Liver (tissue), 9 donors: ENCODE measurements around the gene PRTFDC1. TPM values are rescaled to one million over a fixed set of nuclear protein-coding genes. Genes with fewer than 3 reads are reported as not detected.

Experiments
- DNase-seq: peaks from one replicate; pipeline ENCODE4 v3.0.0-alpha.2; 2017; ENCODE audit warnings: low spot score
- H3K27ac ChIP-seq, 2 donors: one replicate each; pipeline ENCODE4 v1.7.0; 2013; ENCODE audit warnings: inconsistent platforms in 2 of 2, low read length in 2 of 2, control low read depth in 1 of 2, low read depth in 1 of 2, mild to moderate bottlenecking in 1 of 2
- H3K27me3 ChIP-seq, 4 donors: one replicate each; pipeline versions ENCODE4 v1.6.1 to v1.7.0; 2013; ENCODE audit warnings: low read length in 3 of 4, inconsistent platforms in 1 of 4, mild to moderate bottlenecking in 1 of 4, moderate library complexity in 1 of 4; ENCODE audit not compliant: control insufficient read depth in 4 of 4, insufficient read depth in 4 of 4
- H3K36me3 ChIP-seq, 4 donors: one replicate each; pipeline versions ENCODE4 v1.6.1 to v1.7.0; 2013; ENCODE audit warnings: low read length in 3 of 4, mild to moderate bottlenecking in 3 of 4, low read depth in 1 of 4, moderate library complexity in 1 of 4; ENCODE audit not compliant: control insufficient read depth in 4 of 4, insufficient read depth in 3 of 4
- H3K4me1 ChIP-seq, 4 donors: one replicate each; pipeline versions ENCODE4 v1.6.1 to v1.7.0; 2013; ENCODE audit warnings: low read length in 3 of 4, mild to moderate bottlenecking in 3 of 4, moderate library complexity in 1 of 4; ENCODE audit not compliant: control insufficient read depth in 4 of 4, insufficient read depth in 4 of 4
- H3K4me3 ChIP-seq, 3 donors: one replicate each; pipeline versions ENCODE4 v1.6.1 to v1.7.0; 2013; ENCODE audit warnings: low read length in 3 of 3, control low read depth in 1 of 3, low read depth in 1 of 3, mild to moderate bottlenecking in 1 of 3
- H3K9ac ChIP-seq, 2 donors: one replicate each; pipeline ENCODE4 v1.7.0; 2013; ENCODE audit warnings: low read length in 2 of 2, mild to moderate bottlenecking in 2 of 2, moderate library complexity in 2 of 2, control low read depth in 1 of 2, low read depth in 1 of 2
- H3K9me3 ChIP-seq, 4 donors: one replicate each; pipeline versions ENCODE4 v1.6.1 to v1.7.0; 2013; ENCODE audit warnings: low read length in 3 of 4; ENCODE audit not compliant: control insufficient read depth in 4 of 4
- ATF3 ChIP-seq: IDR thresholded peaks from 2 replicates; pipeline ENCODE4 v1.6.1; 2016; ENCODE audit warnings: antibody characterized with exemption
- EGR1 ChIP-seq, 2 donors: IDR thresholded peaks; 2 replicates each; pipeline ENCODE4 v1.6.1; 2016 to 2018; ENCODE audit warnings: antibody characterized with exemption in 2 of 2, low read depth in 2 of 2
- FOXA1 ChIP-seq: IDR thresholded peaks from 2 replicates; pipeline ENCODE4 v1.6.1; 2016; ENCODE audit warnings: antibody characterized with exemption
- FOXA2 ChIP-seq: IDR thresholded peaks from 2 replicates; pipeline ENCODE4 v1.6.1; 2016; ENCODE audit warnings: antibody characterized with exemption
- HNF4A ChIP-seq, 2 donors: conservative IDR thresholded peaks; 2 replicates each; pipeline ENCODE4 v1.6.1; 2016; ENCODE audit warnings: antibody characterized with exemption in 2 of 2, mild to moderate bottlenecking in 2 of 2
- HNF4G ChIP-seq: IDR thresholded peaks from 2 replicates; pipeline ENCODE4 v1.6.1; 2016; ENCODE audit warnings: antibody characterized with exemption
- JUND ChIP-seq, 2 donors: IDR thresholded peaks; 2 replicates each; pipeline ENCODE4 v1.6.1; 2016; ENCODE audit warnings: antibody characterized with exemption in 2 of 2
- MAX ChIP-seq: IDR thresholded peaks from 2 replicates; pipeline ENCODE4 v1.6.1; 2016; ENCODE audit warnings: antibody characterized with exemption
- RAD21 ChIP-seq, 2 donors: IDR thresholded peaks; 2 replicates each; pipeline ENCODE4 v1.6.1; 2016; ENCODE audit warnings: antibody characterized with exemption in 2 of 2, mild to moderate bottlenecking in 2 of 2
- REST ChIP-seq: IDR thresholded peaks from 2 replicates; pipeline ENCODE4 v1.6.1; 2016; ENCODE audit warnings: antibody characterized with exemption, mild to moderate bottlenecking
- RXRA ChIP-seq, 2 donors: IDR thresholded peaks; 2 replicates each; pipeline ENCODE4 v1.6.1; 2017 to 2018; ENCODE audit warnings: antibody characterized with exemption in 2 of 2, mild to moderate bottlenecking in 1 of 2
- TAF1 ChIP-seq: conservative IDR thresholded peaks from 2 replicates; pipeline ENCODE4 v1.6.1; 2016; ENCODE audit warnings: antibody characterized with exemption, mild to moderate bottlenecking
- YY1 ChIP-seq: IDR thresholded peaks from 2 replicates; pipeline ENCODE4 v1.6.1; 2016; ENCODE audit warnings: antibody characterized with exemption, mild to moderate bottlenecking
- ZBTB33 ChIP-seq: IDR thresholded peaks from 2 replicates; pipeline ENCODE4 v1.6.1; 2016; ENCODE audit warnings: antibody characterized with exemption
- WGBS: extraction: QIAGEN DNeasy Blood & Tissue Kit; methylation state at CpG from one replicate; pipeline ENCODE4 v1.1.7; 2013; 5-methylcytosine and 5-hydroxymethylcytosine counted together
- polyA plus RNA-seq, 2 donors: library from polyadenylated mRNA; stranded (reverse) in 1 of 2; unstranded in 1 of 2; fragments of 200-250 nt in 1 of 2; fragments of >200 nt in 1 of 2; fragmentation: Nextera tagmentation in 1 of 2; extraction: Ambion mirVana in 1 of 2; gene quantifications; one replicate each; pipeline versions ENCODE4 v1.2.1 to v1.2.3, GENCODE V29; 2013 to 2015
- total RNA-seq, 2 donors: library from RNA; depleted of rRNA; stranded (reverse); fragments of >200 nt; gene quantifications; one replicate each; pipeline ENCODE4 v1.2.3, GENCODE V29; 2014
- TF ChIP-seq, protein P1 (sequence below): fragments of 150-350 bp; IDR thresholded peaks from 2 replicates; pipeline ENCODE4 v1.5.1; 2017; ENCODE audit warnings: improper control_type of control experiment, low read depth, low read length; ENCODE audit not compliant: missing input control
- donor health status: healthy.
- donor health status: healthy.
- donor health status: healthy.
- donor health status: healthy.
- donor health status: healthy.

Gene PRTFDC1
- total and polyA plus RNA-seq, 4 donors: 0.93 to 3.1 (median 1.9) TPM

- TF ChIP-seq ZBTB33 (no peak), RXRA (IDR thresholded peaks at IDR 0.05) (no peak), HNF4A (conservative IDR thresholded peaks at IDR 0.05) (no peak), ATF3 (no peak), MAX (no peak)
These were observed 64.6 kb downstream of the PRTFDC1 start (continued) for GRCh38 chr10:24887855-24888231.

DNA sequence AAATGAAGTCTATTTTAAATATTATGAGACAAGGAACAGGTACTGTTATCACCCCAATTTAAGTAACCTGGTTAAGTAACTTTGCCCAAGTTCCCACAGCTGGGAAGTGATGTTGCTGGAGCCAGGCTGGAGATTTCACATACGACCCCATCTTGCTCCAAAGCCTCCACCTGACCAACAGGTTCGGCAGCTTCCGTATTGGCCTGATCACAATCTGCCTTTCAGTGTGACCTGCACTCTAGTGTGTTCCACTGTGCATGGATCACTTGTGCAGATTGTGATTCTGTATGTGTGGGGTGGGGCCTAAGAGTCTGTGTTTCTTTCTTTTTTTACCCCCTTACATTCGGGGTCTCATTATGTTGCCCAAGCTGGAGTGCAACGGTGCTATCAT, 66.1 kb downstream of the PRTFDC1 start:
- H3K27ac ChIP-seq: no peak overlapping the region
- H3K9ac ChIP-seq: no peak overlapping the region
- WGBS: 86% methylated on average over 5 of the region's 5 CpGs
- DNase-seq: no peak
- H3K4me1 ChIP-seq: no peaks in the 10 kb centered on the region
- no peak overlapping the region for H3K4me3 ChIP-seq
- no peaks in the 10 kb centered on the region for H3K27me3 ChIP-seq
- H3K36me3 ChIP-seq: no peaks in the 10 kb centered on the region
- no peak for TF ChIP-seq FOXA1
- no peak for TF ChIP-seq ZBTB33
- H3K9me3 ChIP-seq: no peaks in the 10 kb centered on the region

DNA sequence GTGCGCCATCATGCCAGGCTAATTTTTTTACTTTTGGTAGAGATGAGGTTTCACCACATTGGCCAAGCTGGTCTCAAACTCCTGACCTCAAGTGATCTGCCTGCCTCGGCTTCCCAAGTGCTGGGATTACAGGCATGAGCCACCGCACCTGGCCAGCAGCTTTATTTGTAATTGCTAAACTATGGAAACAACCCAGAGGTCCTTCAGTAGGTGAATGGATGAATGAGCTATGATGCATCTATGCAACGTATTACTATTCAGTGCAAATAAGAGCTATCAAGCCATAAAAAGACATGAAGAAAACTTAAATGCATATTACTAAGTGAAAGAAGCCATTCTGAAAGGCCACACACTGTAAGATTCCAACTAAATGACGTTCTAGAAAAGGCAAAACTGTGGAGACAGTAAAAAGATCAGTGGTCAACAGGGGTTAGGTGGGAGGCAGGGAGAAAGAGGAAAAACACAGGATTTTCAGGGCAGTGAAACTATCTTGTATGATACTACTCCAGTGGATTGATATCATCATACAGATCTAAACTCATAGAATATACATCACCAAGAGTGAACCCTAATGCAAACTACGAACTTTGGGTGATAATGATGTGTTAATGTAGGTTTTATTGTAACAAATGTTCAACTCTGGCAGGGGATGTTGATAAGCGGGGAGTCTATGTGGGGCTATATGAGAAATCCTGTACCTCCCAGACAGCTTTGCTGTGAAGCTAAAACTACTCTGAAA, 66.7 kb downstream of the PRTFDC1 start:
- Histone ChIP-seq H3K27ac (no peak overlapping the region), H3K36me3 (no peaks in the 10 kb centered on the region), H3K9ac (no peak overlapping the region), H3K27me3 (no peaks in the 10 kb centered on the region), H3K4me1 (no peaks in the 10 kb centered on the region), H3K4me3 (no peak overlapping the region), H3K9me3 (no peaks in the 10 kb centered on the region)
- DNase-seq: no peak
- TF ChIP-seq REST (no peak), ZBTB33 (no peak), RAD21 (IDR thresholded peaks at IDR 0.05) (no peak), FOXA2 (no peak), JUND (IDR thresholded peaks at IDR 0.05) (no peak), HNF4G (no peak), ATF3 (no peak), RXRA (IDR thresholded peaks at IDR 0.05) (no peak), TAF1 (no peak), EGR1 (IDR thresholded peaks at IDR 0.05; ENCODE audit: low read depth in 2 of 2) (no peak), FOXA1 (no peak), YY1 (no peak), MAX (no peak)
- TF ChIP-seq, protein P1, sequence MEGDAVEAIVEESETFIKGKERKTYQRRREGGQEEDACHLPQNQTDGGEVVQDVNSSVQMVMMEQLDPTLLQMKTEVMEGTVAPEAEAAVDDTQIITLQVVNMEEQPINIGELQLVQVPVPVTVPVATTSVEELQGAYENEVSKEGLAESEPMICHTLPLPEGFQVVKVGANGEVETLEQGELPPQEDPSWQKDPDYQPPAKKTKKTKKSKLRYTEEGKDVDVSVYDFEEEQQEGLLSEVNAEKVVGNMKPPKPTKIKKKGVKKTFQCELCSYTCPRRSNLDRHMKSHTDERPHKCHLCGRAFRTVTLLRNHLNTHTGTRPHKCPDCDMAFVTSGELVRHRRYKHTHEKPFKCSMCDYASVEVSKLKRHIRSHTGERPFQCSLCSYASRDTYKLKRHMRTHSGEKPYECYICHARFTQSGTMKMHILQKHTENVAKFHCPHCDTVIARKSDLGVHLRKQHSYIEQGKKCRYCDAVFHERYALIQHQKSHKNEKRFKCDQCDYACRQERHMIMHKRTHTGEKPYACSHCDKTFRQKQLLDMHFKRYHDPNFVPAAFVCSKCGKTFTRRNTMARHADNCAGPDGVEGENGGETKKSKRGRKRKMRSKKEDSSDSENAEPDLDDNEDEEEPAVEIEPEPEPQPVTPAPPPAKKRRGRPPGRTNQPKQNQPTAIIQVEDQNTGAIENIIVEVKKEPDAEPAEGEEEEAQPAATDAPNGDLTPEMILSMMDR: no peak
- 81% methylated on average over 7 of the region's 7 CpGs for WGBS
